Astrocyte (in vitro differentiated cells and primary cell): Measurements from ENCODE around the gene GYG1.

Experiments
- CTCF ChIP-seq: IDR thresholded peaks from 2 replicates; pipeline ENCODE4 v1.5.1; 2011; ENCODE audit warnings: low read depth, mild to moderate bottlenecking, inconsistent platforms, low read length, moderate library complexity; ENCODE audit not compliant: insufficient read depth
- EZH2 ChIP-seq: IDR thresholded peaks from 2 replicates; pipeline ENCODE4 v1.6.1; 2012; ENCODE audit warnings: mild to moderate bottlenecking, low read length, inconsistent platforms; ENCODE audit not compliant: insufficient read depth

- TF ChIP-seq EZH2 = no peak
- no peak for TF ChIP-seq CTCF
These were observed 53.2 kb downstream of the GYG1 start for GRCh38 chr3:149044339-149045083.
